ENCODE results near the gene CDH13.
A peak's percentile ranks its signal among the peaks of the same experiment; 100 is the strongest.

CDH13 gene

GRCh38 chr16:83470416-83470815, 843.6 kb downstream of the CDH13 start:
- DNase-seq = no peak

GRCh38 chr16:83472776-83473501, 846.2 kb downstream of the CDH13 start:
- DNase-seq = no peak

- DNase-seq = no peak
Observed at GRCh38 chr16:83473926-83474650, 847.3 kb downstream of the CDH13 start.

GRCh38 chr16:83475108-83475507, 848.3 kb downstream of the CDH13 start:
- no peak for DNase-seq

- no peak for DNase-seq
Observed at GRCh38 chr16:83481589-83481988, 854.8 kb downstream of the CDH13 start.

GRCh38 chr16:83482545-83483162, 855.9 kb downstream of the CDH13 start:
- DNase-seq = no peak

- DNase-seq = no peak
Observed at GRCh38 chr16:83490073-83490472, 863.3 kb downstream of the CDH13 start.

GRCh38 chr16:83494459-83494858, 867.7 kb downstream of the CDH13 start:
- no peak for DNase-seq

GRCh38 chr16:83501481-83501880, 874.7 kb downstream of the CDH13 start:
- no peak for DNase-seq

- DNase-seq = no peak
Observed at GRCh38 chr16:83508295-83508694, 881.5 kb downstream of the CDH13 start.

- DNase-seq = no peak
Observed at GRCh38 chr16:83509316-83509715, 882.5 kb downstream of the CDH13 start.

- no peak for DNase-seq
Observed at GRCh38 chr16:83510906-83511305, 884.1 kb downstream of the CDH13 start.

- no peak for DNase-seq
Observed at GRCh38 chr16:83513008-83513755, 886.4 kb downstream of the CDH13 start.

GRCh38 chr16:83515395-83515794, 888.6 kb downstream of the CDH13 start:
- DNase-seq = no peak

- no peak for DNase-seq
Observed at GRCh38 chr16:83516931-83517330, 890.2 kb downstream of the CDH13 start.

GRCh38 chr16:83517398-83517797, 890.6 kb downstream of the CDH13 start:
- no peak for DNase-seq

GRCh38 chr16:83520596-83520995, 893.8 kb downstream of the CDH13 start:
- DNase-seq = no peak

- no peak for DNase-seq
Observed at GRCh38 chr16:83530293-83530692, 903.5 kb downstream of the CDH13 start.

GRCh38 chr16:83532634-83533033, 905.9 kb downstream of the CDH13 start:
- DNase-seq = no peak

- peak; percentile 44 for DNase-seq
Observed at GRCh38 chr16:83533193-83533592, 906.4 kb downstream of the CDH13 start.

GRCh38 chr16:83538707-83539106, 911.9 kb downstream of the CDH13 start:
- DNase-seq = no peak

- no peak for DNase-seq
Observed at GRCh38 chr16:83539736-83540490, 913.1 kb downstream of the CDH13 start.

GRCh38 chr16:83541231-83541630, 914.5 kb downstream of the CDH13 start:
- no peak for DNase-seq

Data from NCI-H774 (cell line).